Measurements from ENCODE around the gene PGGHG.

GRCh38 chr11:292211-293121, 3.5 kb downstream of the PGGHG start:
- TF ChIP-seq EZH2phosphoT487 (IDR thresholded peaks at IDR 0.05; ENCODE audit: borderline replicate concordance, low read length), result no peak
- no peak for TF ChIP-seq CTCF (conservative IDR thresholded peaks at IDR 0.05; ENCODE audit: low read depth, low read length)

Measured in PC-3 (cell line).